ENCODE data around the gene ERGIC1.

- TF ChIP-seq POLR2AphosphoS5 (IDR thresholded peaks at IDR 0.05; ENCODE audit: low read depth) (no peak), EZH2phosphoT487 (IDR thresholded peaks at IDR 0.05; ENCODE audit: unreplicated experiment) (no peak), JUNB (IDR thresholded peaks at IDR 0.05; ENCODE audit: unreplicated experiment) (no peak), EZH2 (IDR thresholded peaks at IDR 0.05; ENCODE audit: low read depth, unreplicated experiment) (no peak), REST (IDR thresholded peaks at IDR 0.05; ENCODE audit: unreplicated experiment) (no peak), CREB1 (CRISPR knock-in tag; IDR thresholded peaks at IDR 0.05; ENCODE audit: low read depth) (no peak), ZNF114 (CRISPR knock-in tag; IDR thresholded peaks at IDR 0.05) (no peak), STAT1 (IDR thresholded peaks at IDR 0.05; ENCODE audit: unreplicated experiment) (no peak), ETS1 (IDR thresholded peaks at IDR 0.05) (no peak), NANOG (IDR thresholded peaks at IDR 0.05; ENCODE audit: borderline replicate concordance) (no peak), ZNF331 (CRISPR knock-in tag; IDR thresholded peaks at IDR 0.05; ENCODE audit: low read depth) (no peak)
- TF ChIP-seq, protein P1, sequence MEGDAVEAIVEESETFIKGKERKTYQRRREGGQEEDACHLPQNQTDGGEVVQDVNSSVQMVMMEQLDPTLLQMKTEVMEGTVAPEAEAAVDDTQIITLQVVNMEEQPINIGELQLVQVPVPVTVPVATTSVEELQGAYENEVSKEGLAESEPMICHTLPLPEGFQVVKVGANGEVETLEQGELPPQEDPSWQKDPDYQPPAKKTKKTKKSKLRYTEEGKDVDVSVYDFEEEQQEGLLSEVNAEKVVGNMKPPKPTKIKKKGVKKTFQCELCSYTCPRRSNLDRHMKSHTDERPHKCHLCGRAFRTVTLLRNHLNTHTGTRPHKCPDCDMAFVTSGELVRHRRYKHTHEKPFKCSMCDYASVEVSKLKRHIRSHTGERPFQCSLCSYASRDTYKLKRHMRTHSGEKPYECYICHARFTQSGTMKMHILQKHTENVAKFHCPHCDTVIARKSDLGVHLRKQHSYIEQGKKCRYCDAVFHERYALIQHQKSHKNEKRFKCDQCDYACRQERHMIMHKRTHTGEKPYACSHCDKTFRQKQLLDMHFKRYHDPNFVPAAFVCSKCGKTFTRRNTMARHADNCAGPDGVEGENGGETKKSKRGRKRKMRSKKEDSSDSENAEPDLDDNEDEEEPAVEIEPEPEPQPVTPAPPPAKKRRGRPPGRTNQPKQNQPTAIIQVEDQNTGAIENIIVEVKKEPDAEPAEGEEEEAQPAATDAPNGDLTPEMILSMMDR (conservative IDR thresholded peaks at IDR 0.05; ENCODE audit: low read depth in 2 of 2): no peak
- TF ChIP-seq, protein P2, sequence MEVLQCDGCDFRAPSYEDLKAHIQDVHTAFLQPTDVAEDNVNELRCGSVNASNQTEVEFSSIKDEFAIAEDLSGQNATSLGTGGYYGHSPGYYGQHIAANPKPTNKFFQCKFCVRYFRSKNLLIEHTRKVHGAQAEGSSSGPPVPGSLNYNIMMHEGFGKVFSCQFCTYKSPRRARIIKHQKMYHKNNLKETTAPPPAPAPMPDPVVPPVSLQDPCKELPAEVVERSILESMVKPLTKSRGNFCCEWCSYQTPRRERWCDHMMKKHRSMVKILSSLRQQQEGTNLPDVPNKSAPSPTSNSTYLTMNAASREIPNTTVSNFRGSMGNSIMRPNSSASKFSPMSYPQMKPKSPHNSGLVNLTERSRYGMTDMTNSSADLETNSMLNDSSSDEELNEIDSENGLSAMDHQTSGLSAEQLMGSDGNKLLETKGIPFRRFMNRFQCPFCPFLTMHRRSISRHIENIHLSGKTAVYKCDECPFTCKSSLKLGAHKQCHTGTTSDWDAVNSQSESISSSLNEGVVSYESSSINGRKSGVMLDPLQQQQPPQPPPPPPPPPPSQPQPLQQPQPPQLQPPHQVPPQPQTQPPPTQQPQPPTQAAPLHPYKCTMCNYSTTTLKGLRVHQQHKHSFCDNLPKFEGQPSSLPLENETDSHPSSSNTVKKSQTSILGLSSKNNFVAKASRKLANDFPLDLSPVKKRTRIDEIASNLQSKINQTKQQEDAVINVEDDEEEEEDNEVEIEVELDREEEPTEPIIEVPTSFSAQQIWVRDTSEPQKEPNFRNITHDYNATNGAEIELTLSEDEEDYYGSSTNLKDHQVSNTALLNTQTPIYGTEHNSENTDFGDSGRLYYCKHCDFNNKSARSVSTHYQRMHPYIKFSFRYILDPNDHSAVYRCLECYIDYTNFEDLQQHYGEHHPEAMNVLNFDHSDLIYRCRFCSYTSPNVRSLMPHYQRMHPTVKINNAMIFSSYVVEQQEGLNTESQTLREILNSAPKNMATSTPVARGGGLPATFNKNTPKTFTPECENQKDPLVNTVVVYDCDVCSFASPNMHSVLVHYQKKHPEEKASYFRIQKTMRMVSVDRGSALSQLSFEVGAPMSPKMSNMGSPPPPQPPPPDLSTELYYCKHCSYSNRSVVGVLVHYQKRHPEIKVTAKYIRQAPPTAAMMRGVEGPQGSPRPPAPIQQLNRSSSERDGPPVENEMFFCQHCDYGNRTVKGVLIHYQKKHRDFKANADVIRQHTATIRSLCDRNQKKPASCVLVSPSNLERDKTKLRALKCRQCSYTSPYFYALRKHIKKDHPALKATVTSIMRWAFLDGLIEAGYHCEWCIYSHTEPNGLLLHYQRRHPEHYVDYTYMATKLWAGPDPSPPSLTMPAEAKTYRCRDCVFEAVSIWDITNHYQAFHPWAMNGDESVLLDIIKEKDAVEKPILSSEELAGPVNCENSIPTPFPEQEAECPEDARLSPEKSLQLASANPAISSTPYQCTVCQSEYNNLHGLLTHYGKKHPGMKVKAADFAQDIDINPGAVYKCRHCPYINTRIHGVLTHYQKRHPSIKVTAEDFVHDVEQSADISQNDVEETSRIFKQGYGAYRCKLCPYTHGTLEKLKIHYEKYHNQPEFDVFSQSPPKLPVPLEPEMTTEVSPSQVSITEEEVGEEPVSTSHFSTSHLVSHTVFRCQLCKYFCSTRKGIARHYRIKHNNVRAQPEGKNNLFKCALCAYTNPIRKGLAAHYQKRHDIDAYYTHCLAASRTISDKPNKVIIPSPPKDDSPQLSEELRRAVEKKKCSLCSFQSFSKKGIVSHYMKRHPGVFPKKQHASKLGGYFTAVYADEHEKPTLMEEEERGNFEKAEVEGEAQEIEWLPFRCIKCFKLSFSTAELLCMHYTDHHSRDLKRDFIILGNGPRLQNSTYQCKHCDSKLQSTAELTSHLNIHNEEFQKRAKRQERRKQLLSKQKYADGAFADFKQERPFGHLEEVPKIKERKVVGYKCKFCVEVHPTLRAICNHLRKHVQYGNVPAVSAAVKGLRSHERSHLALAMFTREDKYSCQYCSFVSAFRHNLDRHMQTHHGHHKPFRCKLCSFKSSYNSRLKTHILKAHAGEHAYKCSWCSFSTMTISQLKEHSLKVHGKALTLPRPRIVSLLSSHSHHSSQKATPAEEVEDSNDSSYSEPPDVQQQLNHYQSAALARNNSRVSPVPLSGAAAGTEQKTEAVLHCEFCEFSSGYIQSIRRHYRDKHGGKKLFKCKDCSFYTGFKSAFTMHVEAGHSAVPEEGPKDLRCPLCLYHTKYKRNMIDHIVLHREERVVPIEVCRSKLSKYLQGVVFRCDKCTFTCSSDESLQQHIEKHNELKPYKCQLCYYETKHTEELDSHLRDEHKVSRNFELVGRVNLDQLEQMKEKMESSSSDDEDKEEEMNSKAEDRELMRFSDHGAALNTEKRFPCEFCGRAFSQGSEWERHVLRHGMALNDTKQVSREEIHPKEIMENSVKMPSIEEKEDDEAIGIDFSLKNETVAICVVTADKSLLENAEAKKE (CRISPR knock-in tag; IDR thresholded peaks at IDR 0.05): no peak
Measured at GRCh38 chr5:172850454-172850797, 16.4 kb downstream of the ERGIC1 start.
